Cardiac fibroblast (primary cell): ENCODE measurements around the gene TBL1X.

Source experiments
- DNase-seq, 2 donors: peaks; one replicate each; pipeline versions ENCODE4 v3.0.0 to v3.0.0-alpha.2; 2010; ENCODE audit warnings: low read depth in 2 of 2
- H3K4me3 ChIP-seq, 2 donors: replicated peaks in 1 of 2; 1 replicate in 1 of 2; 2 replicates in 1 of 2; pipeline ENCODE4 v1.5.1; 2011; ENCODE audit warnings: low read depth in 2 of 2, low read length in 2 of 2, mild to moderate bottlenecking in 2 of 2, moderate library complexity in 1 of 2
- CTCF ChIP-seq: IDR thresholded peaks from one replicate; pipeline ENCODE4 v1.5.1; 2011; ENCODE audit warnings: low read depth, mild to moderate bottlenecking, low read length, inconsistent platforms

TBL1X gene

GRCh38 chrX:9619133-9619532, 154.3 kb downstream of the TBL1X start:
- no peak overlapping the region for H3K4me3 ChIP-seq
- no peak for DNase-seq
- TF ChIP-seq CTCF: no peak

- no peak for DNase-seq
- H3K4me3 ChIP-seq: no peak overlapping the region
- no peak for TF ChIP-seq CTCF
Observed at GRCh38 chrX:9619581-9619980, 154.7 kb downstream of the TBL1X start.

- no peak overlapping the region for H3K4me3 ChIP-seq
- no peak for DNase-seq
- no peak for TF ChIP-seq CTCF
Observed at GRCh38 chrX:9622128-9622527, 157.3 kb downstream of the TBL1X start.

- no peak for DNase-seq
- no peak for TF ChIP-seq CTCF
Observed at GRCh38 chrX:9626379-9626778, 161.5 kb downstream of the TBL1X start.

GRCh38 chrX:9627922-9628321, 163.1 kb downstream of the TBL1X start:
- H3K4me3 ChIP-seq: no peak overlapping the region
- DNase-seq: peak in 1 of 2 donors; percentile 29
- TF ChIP-seq CTCF: no peak

More at GRCh38 chrX:9626379-9626778, 161.5 kb downstream of the TBL1X start:
- H3K4me3 ChIP-seq: no peak overlapping the region

GRCh38 chrX:9628779-9629493, 164.1 kb downstream of the TBL1X start:
- no peak for DNase-seq
- no peak overlapping the region for H3K4me3 ChIP-seq
- TF ChIP-seq CTCF: no peak

GRCh38 chrX:9634551-9634950, 169.7 kb downstream of the TBL1X start:
- H3K4me3 ChIP-seq: no peak overlapping the region
- no peak for DNase-seq
- TF ChIP-seq CTCF: no peak
